Neutrophil (primary cell): ENCODE results near the gene PATL1.

Source experiments
- H3K27ac ChIP-seq: fragments of 200-600 bp; sonication (generic); 2 replicates; pipeline ENCODE4 v1.5.1; 2016; ENCODE audit warnings: mild to moderate bottlenecking, moderate library complexity
- H3K27me3 ChIP-seq: fragments of 200-600 bp; sonication (generic); 2 replicates; pipeline ENCODE4 v1.6.0; 2016; ENCODE audit warnings: mild to moderate bottlenecking
- H3K36me3 ChIP-seq: fragments of 200-600 bp; sonication (generic); 2 replicates; pipeline ENCODE4 v1.5.1; 2017
- H3K4me1 ChIP-seq, 2 experiments: fragments of 200-600 bp in 1 of 2; sonication (generic) in 1 of 2; 1 replicate in 1 of 2; 2 replicates in 1 of 2; pipeline versions ENCODE4 v1.5.1 to v1.6.1; 2013 to 2016; ENCODE audit warnings: low read depth in 1 of 2, low read length in 1 of 2, mild to moderate bottlenecking in 1 of 2, moderate library complexity in 1 of 2; ENCODE audit not compliant: control insufficient read depth in 1 of 2, insufficient read depth in 1 of 2
- H3K4me3 ChIP-seq, 2 experiments: fragments of 200-600 bp in 1 of 2; sonication (generic) in 1 of 2; 1 replicate in 1 of 2; 2 replicates in 1 of 2; pipeline ENCODE4 v1.5.1; 2013 to 2016; ENCODE audit warnings: low read depth in 1 of 2, low read length in 1 of 2, mild to moderate bottlenecking in 1 of 2, moderate library complexity in 1 of 2
- H3K9me3 ChIP-seq: fragments of 200-600 bp; sonication (generic); 2 replicates; pipeline ENCODE4 v1.5.1; 2016
- CTCF ChIP-seq: fragments of 200-600 bp; sonication (generic); IDR thresholded peaks from 2 replicates; pipeline ENCODE4 v1.5.1; 2016; ENCODE audit warnings: antibody characterized with exemption

PATL1 gene

GRCh38 chr11:59671471-59671870 is 2.6 kb upstream of the PATL1 start:
- Histone ChIP-seq H3K27ac (no peak overlapping the region), H3K4me1 (peaks cover 29% of the 10 kb centered on the region in 2 experiments), H3K27me3 (no peaks in the 10 kb centered on the region), H3K36me3 (peaks cover 3% of the 10 kb centered on the region), H3K4me3 (no peak overlapping the region), H3K9me3 (no peaks in the 10 kb centered on the region)
- TF ChIP-seq CTCF: no peak

- no peak for TF ChIP-seq CTCF
- Histone ChIP-seq H3K4me1 (peaks cover 31 to 32% of the 10 kb centered on the region in 2 experiments), H3K27ac (peak overlapping the region; percentile 98), H3K9me3 (no peaks in the 10 kb centered on the region), H3K36me3 (peaks cover 21% of the 10 kb centered on the region), H3K4me3 (peak overlapping the region; percentile 93 to 94), H3K27me3 (no peaks in the 10 kb centered on the region)
These were observed 773 bp upstream of the PATL1 start for GRCh38 chr11:59669611-59670009.

GRCh38 chr11:59668188-59668949 is 468 bp downstream of the PATL1 start:
- Histone ChIP-seq H3K4me3 (peak overlapping the region; percentile 93 to 94), H3K36me3 (peaks cover 32% of the 10 kb centered on the region), H3K27ac (peak overlapping the region; percentile 98), H3K4me1 (peaks cover 39 to 40% of the 10 kb centered on the region in 2 experiments), H3K9me3 (no peaks in the 10 kb centered on the region), H3K27me3 (no peaks in the 10 kb centered on the region)
- TF ChIP-seq CTCF: peak; percentile 63

GRCh38 chr11:59667812-59668187 is 1.0 kb downstream of the PATL1 start:
- H3K4me1 ChIP-seq: peaks cover 41 to 46% of the 10 kb centered on the region in 2 experiments
- peak overlapping the region; percentile 93 to 94 for H3K4me3 ChIP-seq
- no peaks in the 10 kb centered on the region for H3K27me3 ChIP-seq
- H3K9me3 ChIP-seq: no peaks in the 10 kb centered on the region
- peak overlapping the region; percentile 98 for H3K27ac ChIP-seq
- peaks cover 38% of the 10 kb centered on the region for H3K36me3 ChIP-seq
- TF ChIP-seq CTCF: no peak

- no peaks in the 10 kb centered on the region for H3K9me3 ChIP-seq
- peak overlapping the region; percentile 98 for H3K27ac ChIP-seq
- H3K4me3 ChIP-seq: peak overlapping the region; percentile 93 to 94
- H3K4me1 ChIP-seq: peaks cover 41 to 46% of the 10 kb centered on the region in 2 experiments
- peaks cover 46% of the 10 kb centered on the region for H3K36me3 ChIP-seq
- no peak for TF ChIP-seq CTCF
- no peaks in the 10 kb centered on the region for H3K27me3 ChIP-seq
These were observed 1.9 kb downstream of the PATL1 start for GRCh38 chr11:59666969-59667368.
